GM18526 (cell line): ENCODE results near the gene KLRC3.

Experiments
- POLR2A ChIP-seq: IDR thresholded peaks from 3 replicates; pipeline ENCODE4 v1.6.1; 2011; ENCODE audit not compliant: insufficient read length; ENCODE audit errors: extremely low read depth

The KLRC3 gene

DNA sequence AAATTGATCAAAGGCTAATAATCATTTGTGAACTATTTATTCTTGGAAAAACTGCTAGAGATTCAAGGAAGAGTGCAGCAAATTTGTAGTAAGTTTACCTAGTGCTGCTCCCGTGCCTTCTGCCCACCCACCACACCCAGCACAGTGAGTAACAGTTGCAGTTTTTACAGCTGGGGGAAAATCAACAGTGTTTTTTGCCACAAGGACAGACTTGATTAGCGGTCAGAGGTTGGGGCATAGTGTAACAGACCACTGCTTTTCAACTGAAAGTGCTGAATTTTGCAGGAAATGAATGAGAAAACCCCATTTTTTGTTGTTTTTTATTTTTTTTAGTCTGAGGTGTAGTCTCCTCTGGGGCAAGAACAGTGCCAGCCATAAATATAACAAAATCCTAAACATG, 23.1 kb downstream of the KLRC3 start:
- no peak for TF ChIP-seq POLR2A

DNA sequence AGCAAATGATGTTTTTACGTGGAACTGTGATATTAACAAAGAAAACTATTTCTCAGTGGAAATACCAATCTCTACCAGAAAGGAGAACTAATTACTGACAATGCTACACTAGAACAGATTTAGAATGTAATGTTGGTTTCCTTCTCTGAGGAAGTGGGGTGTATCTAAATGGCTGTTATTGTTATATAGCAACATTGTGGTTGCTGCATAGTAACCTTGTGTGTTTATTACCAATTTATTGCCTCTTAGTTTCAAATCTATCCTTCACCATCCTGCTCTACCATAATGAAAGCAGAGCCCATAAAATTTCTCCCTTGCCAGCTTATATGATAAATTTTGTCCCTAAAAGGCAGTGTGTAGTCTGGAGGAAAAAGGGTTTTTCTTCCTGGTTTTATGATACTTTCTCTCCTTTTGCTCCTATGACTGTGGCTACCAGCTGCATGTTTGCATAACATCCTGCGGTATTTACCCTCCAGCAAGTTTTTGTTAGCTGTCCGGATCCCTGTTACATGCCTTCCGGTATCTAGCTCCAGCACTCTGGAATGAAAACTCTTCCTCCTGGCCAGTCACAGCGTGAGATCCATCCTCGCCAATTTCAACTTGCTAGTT, 24.9 kb downstream of the KLRC3 start:
- TF ChIP-seq POLR2A = no peak

DNA sequence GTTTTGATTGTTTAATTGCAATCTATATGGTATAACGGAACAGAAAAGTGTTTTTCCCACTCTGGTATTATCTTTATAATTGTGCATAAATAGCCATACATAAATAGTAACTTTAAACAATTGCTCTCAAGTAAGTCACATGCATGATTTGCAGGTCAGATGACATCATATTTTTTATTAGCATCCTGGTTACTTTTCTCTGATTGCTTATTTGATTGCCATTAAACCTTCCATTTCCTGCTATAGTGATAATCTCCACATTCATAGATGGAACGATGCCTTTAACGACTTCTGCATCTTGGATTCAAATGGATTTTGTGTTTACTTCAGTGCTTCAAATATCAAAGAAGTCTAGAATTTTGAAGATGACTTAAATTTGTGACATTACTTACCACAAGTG, 27.1 kb downstream of the KLRC3 start:
- TF ChIP-seq POLR2A = no peak

DNA sequence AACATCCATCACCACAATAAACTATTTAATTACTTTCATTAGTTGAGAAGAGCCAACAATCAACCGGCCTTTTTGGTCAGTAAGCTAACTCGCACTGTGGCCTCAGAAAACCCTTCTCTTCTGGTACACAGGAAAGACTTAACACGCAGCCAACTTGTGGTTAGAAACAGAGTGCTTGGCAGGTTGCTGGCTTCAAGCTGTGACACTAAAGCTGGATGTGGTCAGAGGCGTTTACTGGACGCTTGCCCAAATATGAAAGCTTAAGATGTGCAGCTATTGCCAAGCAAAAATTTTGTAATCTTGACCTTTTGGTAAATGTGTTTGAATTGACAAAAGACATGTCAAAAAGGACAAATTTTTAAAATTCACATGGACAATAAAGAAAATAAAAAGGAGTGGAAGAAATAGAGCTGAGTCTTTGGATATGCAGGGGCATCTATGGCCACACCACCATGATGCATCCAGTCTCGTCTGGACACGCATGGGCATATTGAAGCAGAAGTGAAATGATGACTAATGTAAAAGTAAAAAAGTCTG, 27.9 kb downstream of the KLRC3 start:
- TF ChIP-seq POLR2A = no peak

DNA sequence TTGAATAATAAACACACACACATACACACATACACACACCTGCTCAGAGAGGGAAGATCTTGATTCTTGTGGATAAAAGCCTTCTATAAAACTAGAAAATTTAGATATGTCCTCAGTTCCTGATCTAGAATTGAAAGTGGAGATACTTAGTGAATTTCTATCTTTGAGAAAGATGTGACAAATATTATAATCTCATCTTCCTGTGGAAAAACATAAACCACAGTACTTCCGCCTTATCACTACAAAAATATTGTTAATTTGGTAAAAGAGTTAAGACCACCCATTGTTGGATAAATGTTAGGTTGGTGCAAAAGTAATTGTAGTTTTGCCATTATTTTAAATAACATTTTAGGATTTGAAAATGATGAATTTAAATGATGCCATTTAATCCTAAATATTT, 30.5 kb downstream of the KLRC3 start, which contains the start of gene KLRK1:
Gene KLRK1, minus strand, starts transcription at position 138 of the 400 bp plus-strand sequence. CDS start 1,231 bp downstream, outside the sequence.
- TF ChIP-seq POLR2A = no peak

DNA sequence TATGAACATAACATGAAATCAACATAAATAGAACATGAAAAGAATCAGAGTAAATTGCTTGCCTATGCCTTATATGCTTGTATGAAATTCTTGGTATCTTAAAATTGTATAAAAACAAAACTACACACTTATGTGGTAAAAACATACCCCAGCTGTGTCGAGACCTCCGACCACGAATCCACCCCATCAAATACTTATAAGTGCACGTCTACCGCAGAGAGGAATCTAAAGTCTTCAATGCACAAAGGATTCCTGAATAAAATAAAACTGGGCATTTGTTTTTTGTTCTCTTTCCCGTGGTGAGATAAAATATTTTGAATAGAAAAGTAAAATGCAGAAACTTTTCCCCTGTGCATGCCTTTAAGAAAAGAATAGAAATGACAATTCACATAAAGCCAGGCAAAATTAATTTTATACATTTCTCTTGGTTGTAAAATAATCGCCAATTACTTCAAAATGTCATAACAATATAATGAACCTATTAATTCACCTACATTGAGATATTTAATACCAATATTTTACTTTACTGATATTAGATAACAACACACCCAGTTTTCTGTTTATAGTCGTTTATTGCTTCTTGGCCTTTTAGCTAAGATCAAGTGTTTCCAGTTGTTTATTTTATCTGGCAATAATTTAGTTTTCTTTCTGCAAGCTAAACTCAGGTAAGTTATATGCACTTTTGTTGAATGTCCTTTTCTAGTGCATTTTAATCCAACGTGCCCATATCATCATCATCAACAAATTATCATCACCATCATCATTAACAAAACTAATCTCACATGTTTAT, 31.6 kb downstream of the KLRC3 start:
- no peak for TF ChIP-seq POLR2A

DNA sequence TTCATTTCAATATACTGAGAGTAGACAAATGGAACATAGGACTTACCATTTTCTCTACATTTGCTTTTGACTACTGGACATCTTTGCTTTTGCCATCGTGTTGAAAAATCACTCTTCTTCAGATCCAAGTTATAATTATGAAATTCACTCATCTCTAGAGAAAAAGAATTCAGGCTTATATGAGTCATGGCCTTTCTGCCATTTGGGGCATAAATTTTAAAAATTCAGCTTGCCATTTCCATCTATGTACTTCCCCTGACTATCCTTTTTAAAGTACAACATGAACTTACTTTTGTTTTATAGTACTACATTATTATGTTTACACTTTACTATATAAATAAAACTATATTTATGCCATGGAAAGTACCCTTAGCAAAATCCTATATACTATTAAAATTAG, 33.5 kb downstream of the KLRC3 start:
- TF ChIP-seq POLR2A = no peak

DNA sequence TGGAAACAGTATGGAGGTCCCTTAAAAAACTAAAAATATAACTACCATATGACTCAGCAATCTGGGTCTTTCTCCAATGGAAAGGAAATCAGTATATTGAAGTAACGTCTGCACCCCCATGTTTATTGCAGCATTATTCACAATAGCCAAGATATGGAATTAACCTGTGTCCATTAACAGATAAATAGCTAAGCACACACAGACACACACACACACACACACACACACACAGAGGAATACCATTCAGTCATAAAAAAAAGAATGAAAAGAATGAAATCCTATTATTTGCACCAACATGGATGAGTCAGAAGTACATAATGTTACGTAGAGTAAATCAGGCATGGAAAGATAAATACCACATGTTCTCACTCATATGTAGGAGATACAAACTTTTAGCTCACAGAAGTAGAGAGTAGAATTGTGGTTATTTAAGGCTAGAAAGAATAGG, 35.2 kb downstream of the KLRC3 start:
- no peak for TF ChIP-seq POLR2A

DNA sequence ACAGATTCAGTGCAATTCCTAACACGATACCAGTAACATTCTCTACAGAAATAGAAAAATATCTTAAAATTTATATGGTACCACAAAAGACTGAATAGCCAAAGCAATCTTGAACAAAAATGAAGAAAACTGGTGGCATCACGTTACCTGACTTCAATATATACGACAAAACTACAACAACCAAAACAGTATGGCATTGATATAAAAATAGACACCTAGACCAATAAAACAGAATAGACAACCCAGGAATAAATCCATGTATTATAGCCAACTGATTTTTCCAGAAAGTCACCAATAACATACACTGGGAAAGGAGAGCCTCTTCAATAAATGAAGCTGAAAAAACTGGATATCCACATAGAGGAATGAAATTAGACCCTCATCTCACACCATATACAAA, 36.2 kb downstream of the KLRC3 start:
- TF ChIP-seq POLR2A = no peak

DNA sequence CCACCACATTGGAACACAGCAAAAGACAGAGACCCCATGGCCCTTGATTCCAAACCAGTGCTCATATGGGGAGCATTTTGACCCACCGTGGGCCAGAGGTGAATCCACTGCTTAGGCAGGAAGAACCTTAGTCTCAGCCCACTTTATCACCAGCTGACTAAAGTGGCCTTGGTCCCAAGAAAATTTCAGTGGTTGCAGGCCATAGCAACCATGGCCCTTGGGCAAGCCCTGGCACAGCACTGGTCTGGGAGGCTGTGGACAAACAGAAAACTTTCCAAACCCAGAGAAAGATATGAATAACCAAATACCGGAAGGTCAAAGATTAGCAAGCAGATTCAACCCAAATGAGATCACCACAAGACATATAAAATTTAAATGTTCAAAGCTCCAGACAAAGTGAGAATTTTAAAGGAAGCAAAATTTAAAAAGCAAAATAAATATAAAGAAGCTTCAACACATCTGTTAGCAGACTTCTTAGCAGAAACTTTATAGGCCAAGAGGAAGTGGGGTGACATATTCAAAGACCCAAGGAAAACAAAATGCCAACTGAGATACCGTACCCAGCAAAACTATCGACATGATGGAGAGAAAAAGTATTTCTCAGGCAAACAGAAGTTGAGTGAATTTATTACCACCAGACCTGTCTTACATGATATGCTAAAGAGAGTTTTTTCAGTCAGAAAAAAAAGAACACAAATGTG, 38.3 kb downstream of the KLRC3 start:
- TF ChIP-seq POLR2A = no peak

DNA sequence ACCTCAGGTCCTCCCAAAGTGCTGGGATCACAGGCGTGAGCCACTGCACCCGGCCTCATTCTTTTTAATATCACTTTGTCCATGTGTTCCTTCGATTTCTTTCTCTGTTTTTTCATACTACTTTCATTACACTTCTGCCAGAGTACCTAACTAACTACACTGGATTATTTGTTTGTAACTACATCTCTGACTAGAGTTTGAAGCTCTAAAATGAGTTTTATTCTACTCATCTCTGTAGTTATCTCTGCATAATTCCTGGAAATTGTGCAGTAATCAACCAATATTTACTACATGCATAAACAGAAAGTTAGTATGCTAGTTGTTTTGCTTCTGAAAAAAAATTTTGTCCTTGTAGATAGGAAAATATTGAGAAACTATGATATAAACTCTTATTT, 45.8 kb downstream of the KLRC3 start:
- no peak for TF ChIP-seq POLR2A

DNA sequence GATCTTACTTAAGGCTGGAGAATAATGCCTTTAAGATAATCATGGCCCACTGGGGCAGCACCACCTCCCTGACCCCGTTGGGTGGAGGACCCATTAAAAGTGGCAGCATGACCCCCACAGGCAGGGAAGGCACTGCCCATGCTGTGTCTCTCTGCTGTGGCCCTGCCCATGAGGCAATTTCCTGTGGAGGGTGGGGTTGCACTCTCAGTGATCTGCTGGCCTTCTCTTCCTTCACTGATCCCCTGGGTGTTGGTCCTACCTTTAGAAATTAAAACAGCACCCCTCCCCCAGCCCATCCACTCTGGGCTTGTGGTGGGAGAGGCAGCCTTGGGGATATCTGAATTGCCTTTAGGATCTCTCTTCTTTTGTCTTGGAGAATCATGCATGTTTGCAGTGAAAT, 47.8 kb downstream of the KLRC3 start:
- no peak for TF ChIP-seq POLR2A

DNA sequence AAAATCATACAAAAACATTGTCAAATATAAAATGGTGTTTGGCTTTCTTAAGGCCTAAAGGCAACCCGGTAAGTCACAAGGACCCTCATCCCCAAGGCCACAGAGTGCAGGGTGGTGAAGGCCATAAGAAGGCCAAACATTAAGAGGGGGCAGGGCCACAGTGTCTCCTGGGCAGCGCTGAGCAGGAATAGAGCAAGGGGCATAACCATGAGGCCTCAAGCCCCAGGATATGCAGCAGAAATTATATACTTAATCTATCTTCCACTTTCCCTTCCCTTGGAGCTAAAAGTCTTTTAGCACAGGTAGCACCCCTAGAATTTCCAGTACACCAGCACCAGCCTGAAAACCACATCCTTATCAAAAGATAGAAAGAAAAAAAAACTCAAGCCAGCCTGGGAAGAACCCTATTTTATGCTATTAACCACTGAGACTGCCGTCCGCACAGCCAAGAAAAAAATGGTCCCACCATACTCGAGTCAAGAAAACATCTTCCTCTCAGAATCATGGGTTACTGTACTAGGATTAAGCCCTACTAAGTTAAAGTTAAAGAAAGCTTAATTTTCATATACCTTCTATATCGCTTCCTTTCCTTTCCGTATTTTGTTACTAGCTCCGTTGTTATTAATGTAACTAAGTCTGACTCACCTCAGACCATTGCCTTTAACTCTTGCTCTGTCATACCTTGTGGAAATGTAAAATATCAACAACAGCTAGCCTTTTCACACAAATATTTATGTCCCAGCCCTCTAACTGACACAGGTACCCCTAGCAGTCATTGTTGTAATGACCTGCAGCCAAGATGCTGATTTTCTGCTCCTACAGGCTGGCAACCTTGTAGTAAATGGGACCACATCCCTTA, 50.6 kb downstream of the KLRC3 start:
- TF ChIP-seq POLR2A = no peak

DNA sequence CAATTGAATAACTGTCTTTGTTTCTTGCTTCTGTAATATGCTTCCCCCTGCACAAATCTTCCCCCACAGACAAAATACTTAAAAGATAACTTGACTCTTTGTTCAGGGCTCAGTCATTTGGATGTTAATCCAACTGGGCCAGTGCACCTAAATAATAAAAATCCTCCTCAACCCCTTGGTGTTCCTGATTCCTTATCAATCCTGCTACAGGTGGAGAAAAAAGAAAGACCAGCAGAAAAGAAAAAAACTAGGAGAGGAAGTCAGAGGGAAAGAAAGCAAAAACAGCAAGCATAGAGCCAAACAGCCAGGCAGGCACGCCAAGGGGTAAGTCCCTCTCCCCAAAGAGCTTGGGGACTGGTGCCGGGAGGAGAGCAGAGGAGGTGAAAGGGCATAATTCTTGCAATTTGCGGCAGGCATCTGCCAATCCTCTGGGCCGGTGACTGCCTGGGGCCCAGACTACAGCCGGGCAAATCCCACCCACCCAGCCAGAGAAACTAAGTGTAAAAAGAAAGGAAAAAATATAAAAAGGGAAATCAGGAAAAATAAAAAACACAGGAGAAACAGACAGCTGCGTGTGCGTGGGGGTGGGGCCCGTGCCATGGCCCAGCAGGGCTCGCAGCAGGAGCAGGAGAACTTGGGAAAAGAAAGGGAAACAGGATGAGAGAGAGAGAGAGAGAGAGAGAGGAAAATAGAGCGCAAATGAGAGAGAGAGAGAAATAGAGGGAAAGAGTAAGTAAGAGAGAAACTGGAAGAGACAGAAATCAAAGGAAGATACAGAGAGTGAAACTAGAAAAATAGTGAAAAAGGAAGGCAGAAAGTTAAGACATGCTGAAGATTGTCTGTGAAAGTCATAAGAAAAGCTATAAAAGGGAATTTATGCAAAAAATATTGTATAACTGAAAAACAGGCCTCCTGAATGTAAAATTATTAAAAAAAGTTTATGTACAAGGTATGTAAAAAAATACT, 51.9 kb downstream of the KLRC3 start:
- no peak for TF ChIP-seq POLR2A
